Measurements from ENCODE around the gene ZNF160. TPM values are rescaled to one million over a fixed set of nuclear protein-coding genes. Genes with fewer than 3 reads are reported as not detected.

ZNF160 gene
- total and polyA plus RNA-seq, 12 donors: 26.1 to 102 (median 57.1) TPM

DNA sequence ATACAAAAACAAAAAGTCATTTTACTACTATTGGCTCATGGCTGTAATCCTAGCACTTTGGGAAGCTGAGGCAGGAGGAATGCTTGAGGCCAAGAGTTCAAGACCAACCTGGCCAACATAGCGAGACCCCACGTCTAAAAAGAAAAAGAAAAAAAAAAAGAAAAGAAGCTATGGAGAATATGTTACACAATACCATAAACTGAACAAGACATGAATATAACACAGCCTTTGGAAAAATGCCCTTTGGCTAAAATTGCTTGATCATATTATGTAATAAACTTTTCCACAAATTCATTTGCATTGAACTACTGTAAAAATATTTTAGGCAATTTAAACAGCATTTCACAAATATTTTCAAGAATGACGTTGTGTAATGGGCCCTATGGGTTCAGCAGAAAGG is 33.2 kb upstream of the ZNF160 start:
- WGBS, 4 donors: 84 to 93% (median 87%) methylated on average over 3 of the region's 3 CpGs
- no peaks in the 10 kb centered on the region for H3K36me3 ChIP-seq (replicated peaks in 1 of 2)
- DNase-seq: no peak
- H3K27me3 ChIP-seq: no peaks in the 10 kb centered on the region
- no peak overlapping the region for H3K4me3 ChIP-seq
- H3K27ac ChIP-seq: no peak overlapping the region
- peaks cover 6 to 10% of the 10 kb centered on the region in 2 donors for H3K4me1 ChIP-seq (replicated peaks in 1 of 2)
- H3K9me3 ChIP-seq (replicated peaks in 1 of 3): peaks cover 0 to 29% (median 0%) of the 10 kb centered on the region in 3 donors
- TF ChIP-seq POLR2A (IDR thresholded peaks at IDR 0.05): no peak
- TF ChIP-seq, protein P1, sequence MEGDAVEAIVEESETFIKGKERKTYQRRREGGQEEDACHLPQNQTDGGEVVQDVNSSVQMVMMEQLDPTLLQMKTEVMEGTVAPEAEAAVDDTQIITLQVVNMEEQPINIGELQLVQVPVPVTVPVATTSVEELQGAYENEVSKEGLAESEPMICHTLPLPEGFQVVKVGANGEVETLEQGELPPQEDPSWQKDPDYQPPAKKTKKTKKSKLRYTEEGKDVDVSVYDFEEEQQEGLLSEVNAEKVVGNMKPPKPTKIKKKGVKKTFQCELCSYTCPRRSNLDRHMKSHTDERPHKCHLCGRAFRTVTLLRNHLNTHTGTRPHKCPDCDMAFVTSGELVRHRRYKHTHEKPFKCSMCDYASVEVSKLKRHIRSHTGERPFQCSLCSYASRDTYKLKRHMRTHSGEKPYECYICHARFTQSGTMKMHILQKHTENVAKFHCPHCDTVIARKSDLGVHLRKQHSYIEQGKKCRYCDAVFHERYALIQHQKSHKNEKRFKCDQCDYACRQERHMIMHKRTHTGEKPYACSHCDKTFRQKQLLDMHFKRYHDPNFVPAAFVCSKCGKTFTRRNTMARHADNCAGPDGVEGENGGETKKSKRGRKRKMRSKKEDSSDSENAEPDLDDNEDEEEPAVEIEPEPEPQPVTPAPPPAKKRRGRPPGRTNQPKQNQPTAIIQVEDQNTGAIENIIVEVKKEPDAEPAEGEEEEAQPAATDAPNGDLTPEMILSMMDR (IDR thresholded peaks at IDR 0.05): no peak
- intact Hi-C loops (cut with DNase I): no loop called here

DNA sequence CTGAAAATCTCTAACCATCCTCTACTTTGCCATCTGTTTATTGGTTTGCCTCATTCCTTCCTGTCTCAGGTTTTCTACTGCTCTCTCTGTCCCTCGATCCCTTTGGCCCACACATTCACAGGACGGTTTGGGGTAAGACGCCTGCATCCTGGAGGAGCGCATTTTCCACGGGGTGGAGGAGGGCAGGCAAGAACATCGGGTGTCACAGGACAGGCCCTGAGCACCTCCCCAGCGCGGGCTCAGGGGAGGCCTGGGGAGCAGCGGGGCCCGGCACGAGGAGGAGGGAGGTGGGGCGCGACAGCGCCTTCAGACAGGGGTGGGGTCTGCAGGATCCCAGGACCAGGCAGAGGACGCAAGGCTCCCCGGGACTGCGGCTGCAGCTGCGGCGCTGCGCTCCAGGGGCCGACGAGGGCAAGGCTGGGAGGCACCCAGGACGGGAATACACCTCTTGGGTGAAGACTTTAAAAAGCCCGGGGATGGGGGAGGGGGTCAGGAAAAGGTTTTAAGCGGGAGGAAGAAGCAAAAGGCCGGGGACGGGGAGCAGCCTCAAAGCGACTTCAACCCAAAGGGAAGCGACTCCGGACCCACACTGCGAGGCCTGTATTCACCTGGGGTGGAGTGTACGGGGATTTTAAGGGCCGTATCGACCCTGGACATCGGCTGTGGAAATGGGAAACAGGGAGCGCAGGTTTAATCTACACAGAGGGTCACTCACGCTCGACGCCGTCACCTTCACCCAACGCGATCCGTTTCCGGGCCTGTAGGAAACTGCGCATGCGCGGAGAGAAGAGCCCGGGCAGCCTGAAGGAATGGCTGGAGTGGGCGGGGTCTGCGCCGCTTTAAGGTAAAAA is 29.1 kb upstream of the ZNF160 start, which contains the start of gene ZNF415:
TSS of gene ZNF415 (minus strand) at position 770 of the 851 bp plus-strand sequence. CDS start 10,234 bp downstream, outside the sequence.
- peak in 1 of 2 donors; percentile 86 for TF ChIP-seq POLR2A (IDR thresholded peaks at IDR 0.05)
- TF ChIP-seq, protein P1 (IDR thresholded peaks at IDR 0.05): no peak
- Histone ChIP-seq H3K27ac (peak within 1 kb of the TSS; percentile 53 to 97 (median 92)), H3K36me3 (replicated peaks in 1 of 2) (no peaks in the 10 kb centered on the region), H3K9me3 (replicated peaks in 1 of 3) (no peaks in the 10 kb centered on the region), H3K27me3 (no peaks in the 10 kb centered on the region), H3K4me1 (replicated peaks in 1 of 2) (peaks cover 22 to 31% of the 10 kb centered on the region in 2 donors), H3K4me3 (peak within 1 kb of the TSS; percentile 23 to 73 (median 42))
- DNase-seq: peak; percentile 85 to 92 (median 91)
- WGBS, 4 donors: 0 to 3% (median 2%) methylated on average over 41 to 51 of the region's 51 CpGs
- intact Hi-C loops (cut with DNase I): no loop called here

DNA sequence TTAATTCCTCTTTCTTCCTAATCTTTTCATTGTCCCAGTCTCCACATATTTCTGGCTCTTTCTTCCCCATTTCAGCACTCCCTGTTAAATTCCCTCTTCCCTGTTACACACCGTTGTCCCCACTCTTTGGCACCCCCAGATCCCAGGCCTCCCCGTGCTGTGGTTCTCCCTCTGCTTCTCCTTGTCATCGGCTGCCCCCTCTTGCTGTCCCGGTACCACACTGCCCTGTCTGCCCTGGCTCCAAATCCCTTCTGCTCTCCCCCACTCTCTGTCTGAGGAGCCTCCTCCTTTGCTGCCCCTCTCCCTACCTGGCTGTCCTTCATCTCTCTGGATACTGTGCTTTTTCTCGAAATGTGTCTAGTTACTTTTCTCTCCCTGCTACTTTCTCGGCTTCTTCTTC is 28.5 kb upstream of the ZNF160 start:
- peak in 4 of 7 donors; percentile 15 to 49 (median 44) for DNase-seq
- Histone ChIP-seq H3K27ac (peak overlapping the region; percentile 53 to 97 (median 92)), H3K27me3 (no peaks in the 10 kb centered on the region), H3K4me1 (replicated peaks in 1 of 2) (peaks cover 25 to 34% of the 10 kb centered on the region in 2 donors), H3K4me3 (peak overlapping the region in 2 of 4 donors; percentile 48 to 73), H3K36me3 (replicated peaks in 1 of 2) (no peaks in the 10 kb centered on the region), H3K9me3 (replicated peaks in 1 of 3) (no peaks in the 10 kb centered on the region)
- TF ChIP-seq POLR2A (IDR thresholded peaks at IDR 0.05): no peak
- TF ChIP-seq, protein P1 (IDR thresholded peaks at IDR 0.05): peak in 1 of 6 experiments; percentile 14
- 23 to 34% (median 29%) methylated on average over 6 of the region's 6 CpGs for WGBS, 4 donors
- intact Hi-C loops (cut with DNase I): no loop called here

DNA sequence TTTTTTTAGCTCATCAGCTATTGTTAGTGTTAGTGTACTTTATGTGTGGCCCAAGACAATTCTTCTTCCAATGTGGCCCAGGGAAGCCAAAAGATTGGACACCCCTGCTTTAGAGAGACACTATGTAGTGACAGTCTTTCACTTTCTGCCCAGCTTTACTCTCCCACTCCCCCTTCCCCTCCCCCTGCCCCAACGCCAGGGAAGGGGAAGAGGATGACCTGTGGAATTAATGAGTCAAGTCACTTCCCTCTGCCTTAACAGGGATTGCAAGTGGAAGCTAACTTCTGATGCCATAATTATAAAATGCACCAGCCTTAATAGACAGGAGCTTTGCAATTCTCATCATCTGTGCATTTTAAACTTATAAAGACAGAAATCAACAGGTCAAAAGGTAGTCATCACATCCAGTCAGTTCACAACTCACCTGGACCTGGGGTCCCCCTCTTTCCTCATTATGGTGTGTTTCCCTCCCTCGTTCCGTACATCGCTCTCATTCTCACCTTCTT is 27.9 kb upstream of the ZNF160 start:
- WGBS, 4 donors: 53 to 77% (median 65%) methylated on average over 4 of the region's 4 CpGs

More for the DNA sequence above, 27.9 kb upstream of the ZNF160 start:
- H3K4me3 ChIP-seq: peak overlapping the region in 1 of 4 donors; percentile 73
- H3K36me3 ChIP-seq (replicated peaks in 1 of 2): no peaks in the 10 kb centered on the region
- H3K9me3 ChIP-seq (replicated peaks in 1 of 3): no peaks in the 10 kb centered on the region
- peaks cover 25 to 34% of the 10 kb centered on the region in 2 donors for H3K4me1 ChIP-seq (replicated peaks in 1 of 2)
- TF ChIP-seq, protein P1 (IDR thresholded peaks at IDR 0.05): no peak
- TF ChIP-seq POLR2A (IDR thresholded peaks at IDR 0.05): peak in 1 of 2 donors; percentile 0
- peak overlapping the region in 4 of 5 donors; percentile 85 to 97 (median 92) for H3K27ac ChIP-seq
- peak in 5 of 7 donors; percentile 21 to 49 (median 38) for DNase-seq
- intact Hi-C loops (cut with DNase I): no loop called here
- H3K27me3 ChIP-seq: no peaks in the 10 kb centered on the region
